H1 (cell line): ENCODE data around the gene SLC25A42. TPM values are rescaled to one million over a fixed set of nuclear protein-coding genes. Genes with fewer than 3 reads are reported as not detected.

Experiments used
- MAFK ChIP-seq: IDR thresholded peaks from 2 replicates; pipeline ENCODE4 v1.6.1; 2012; ENCODE audit warnings: low read depth, mild to moderate bottlenecking, improper control_type of control experiment, low read length
- PHF8 ChIP-seq: fragments of 200-600 bp; sonication (generic); conservative IDR thresholded peaks from 2 replicates; pipeline ENCODE4 v1.7.1; 2012; ENCODE audit warnings: low read depth, mild to moderate bottlenecking, inconsistent platforms, low read length, moderate library complexity
- RFX5 ChIP-seq: IDR thresholded peaks from 2 replicates; pipeline ENCODE4 v1.6.1; 2011; ENCODE audit warnings: low read depth, low read length, improper control_type of control experiment, borderline replicate concordance
- RXRA ChIP-seq: IDR thresholded peaks from 2 replicates; pipeline ENCODE4 v1.6.1; 2011; ENCODE audit warnings: low read depth, mild to moderate bottlenecking, low read length, moderate library complexity; ENCODE audit not compliant: insufficient read depth
- SAP30 ChIP-seq: fragments of 300-600 bp; sonication (generic); IDR thresholded peaks from 2 replicates; pipeline ENCODE4 v1.7.1; 2012; ENCODE audit warnings: low read length, moderate library complexity, mild to moderate bottlenecking, inconsistent platforms; ENCODE audit not compliant: insufficient read depth, insufficient replicate concordance
- SIRT6 ChIP-seq: IDR thresholded peaks from one replicate; pipeline ENCODE4 v1.7.1; 2012; ENCODE audit warnings: low read length, inconsistent platforms
- YY1 ChIP-seq: IDR thresholded peaks from 2 replicates; pipeline ENCODE4 v1.6.1; 2011; ENCODE audit warnings: low read depth, mild to moderate bottlenecking, low read length
- polyA plus RNA-seq, 7 experiments: library from polyadenylated mRNA; depleted of rRNA in 3 of 7; stranded (reverse) in 5 of 7; unstranded in 2 of 7; fragments of >200 nt in 5 of 7; fragments of 200-250 nt in 2 of 7; gene quantifications; 1 replicate in 5 of 7; 2 replicates in 1 of 7; 4 replicates in 1 of 7; pipeline versions ENCODE4 v1.2.1 to v1.2.3, GENCODE V29; 2011 to 2013; ENCODE audit warnings: missing spikeins in 2 of 7, mixed read lengths in 2 of 7
- total RNA-seq: library from RNA; stranded (reverse); fragmentation: NEBNext Ultra II Directional; extraction: Animal tissue kit (Norgen Biotek cat#: 25700); gene quantifications from 2 replicates; pipeline ENCODE4 v1.2.1, GENCODE V29; 2021

Gene SLC25A42
- total and polyA plus RNA-seq, 2 of the 8 experiments (the other 6 are each of a cell fraction or from before 2014, with no cell fraction given): 5.9 to 6.2 TPM

- no peak for TF ChIP-seq PHF8
- TF ChIP-seq SIRT6: no peak
- no peak for TF ChIP-seq MAFK
- no peak for TF ChIP-seq YY1
- TF ChIP-seq RFX5: no peak
- no peak for TF ChIP-seq SAP30
- TF ChIP-seq RXRA: no peak
Observed at GRCh38 chr19:19155495-19156219, 91.9 kb downstream of the SLC25A42 start (continued).
